Measurements from ENCODE around the gene EHMT1. TPM values are rescaled to one million over a fixed set of nuclear protein-coding genes. Genes with fewer than 3 reads are reported as not detected.

Gene EHMT1
- total RNA-seq, 6 experiments from 2014 or later: 41.0 to 116 (median 46.9) TPM

- no peaks in the 10 kb centered on the region for H3K9me3 Mint-ChIP-seq
- DNase-seq: peak; percentile 38
Observed at GRCh38 chr9:137607141-137607857, 11.5 kb upstream of the EHMT1 start.

GRCh38 chr9:137610944-137611343, 7.9 kb upstream of the EHMT1 start:
- Mint-ChIP-seq H3K4me3 (no peak overlapping the region), H3K9me3 (no peaks in the 10 kb centered on the region), H3K36me3 (ENCODE audit: low read depth) (peaks cover 3% of the 10 kb centered on the region; the same call in 1 of the 2 replicates), H3K27ac (peak overlapping the region; percentile 93), H3K4me1 (ENCODE audit: low read depth) (peaks cover 37% of the 10 kb centered on the region), H3K27me3 (ENCODE audit: insufficient read depth) (peaks cover 3% of the 10 kb centered on the region; the same call in 1 of the 2 replicates)
- TF ChIP-seq, protein P1, sequence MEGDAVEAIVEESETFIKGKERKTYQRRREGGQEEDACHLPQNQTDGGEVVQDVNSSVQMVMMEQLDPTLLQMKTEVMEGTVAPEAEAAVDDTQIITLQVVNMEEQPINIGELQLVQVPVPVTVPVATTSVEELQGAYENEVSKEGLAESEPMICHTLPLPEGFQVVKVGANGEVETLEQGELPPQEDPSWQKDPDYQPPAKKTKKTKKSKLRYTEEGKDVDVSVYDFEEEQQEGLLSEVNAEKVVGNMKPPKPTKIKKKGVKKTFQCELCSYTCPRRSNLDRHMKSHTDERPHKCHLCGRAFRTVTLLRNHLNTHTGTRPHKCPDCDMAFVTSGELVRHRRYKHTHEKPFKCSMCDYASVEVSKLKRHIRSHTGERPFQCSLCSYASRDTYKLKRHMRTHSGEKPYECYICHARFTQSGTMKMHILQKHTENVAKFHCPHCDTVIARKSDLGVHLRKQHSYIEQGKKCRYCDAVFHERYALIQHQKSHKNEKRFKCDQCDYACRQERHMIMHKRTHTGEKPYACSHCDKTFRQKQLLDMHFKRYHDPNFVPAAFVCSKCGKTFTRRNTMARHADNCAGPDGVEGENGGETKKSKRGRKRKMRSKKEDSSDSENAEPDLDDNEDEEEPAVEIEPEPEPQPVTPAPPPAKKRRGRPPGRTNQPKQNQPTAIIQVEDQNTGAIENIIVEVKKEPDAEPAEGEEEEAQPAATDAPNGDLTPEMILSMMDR (IDR thresholded peaks at IDR 0.05): no peak
- DNase-seq: no peak

More at GRCh38 chr9:137607141-137607857, 11.5 kb upstream of the EHMT1 start:
- H3K36me3 Mint-ChIP-seq (ENCODE audit: low read depth): no peaks in the 10 kb centered on the region
- peaks cover 25% of the 10 kb centered on the region for H3K4me1 Mint-ChIP-seq (ENCODE audit: low read depth)
- H3K4me3 Mint-ChIP-seq: peak overlapping the region; percentile 82
- peak overlapping the region; percentile 13 for H3K27ac Mint-ChIP-seq
- TF ChIP-seq, protein P1 (IDR thresholded peaks at IDR 0.05): no peak
- peaks cover 5% of the 10 kb centered on the region for H3K27me3 Mint-ChIP-seq (ENCODE audit: insufficient read depth)

DNA sequence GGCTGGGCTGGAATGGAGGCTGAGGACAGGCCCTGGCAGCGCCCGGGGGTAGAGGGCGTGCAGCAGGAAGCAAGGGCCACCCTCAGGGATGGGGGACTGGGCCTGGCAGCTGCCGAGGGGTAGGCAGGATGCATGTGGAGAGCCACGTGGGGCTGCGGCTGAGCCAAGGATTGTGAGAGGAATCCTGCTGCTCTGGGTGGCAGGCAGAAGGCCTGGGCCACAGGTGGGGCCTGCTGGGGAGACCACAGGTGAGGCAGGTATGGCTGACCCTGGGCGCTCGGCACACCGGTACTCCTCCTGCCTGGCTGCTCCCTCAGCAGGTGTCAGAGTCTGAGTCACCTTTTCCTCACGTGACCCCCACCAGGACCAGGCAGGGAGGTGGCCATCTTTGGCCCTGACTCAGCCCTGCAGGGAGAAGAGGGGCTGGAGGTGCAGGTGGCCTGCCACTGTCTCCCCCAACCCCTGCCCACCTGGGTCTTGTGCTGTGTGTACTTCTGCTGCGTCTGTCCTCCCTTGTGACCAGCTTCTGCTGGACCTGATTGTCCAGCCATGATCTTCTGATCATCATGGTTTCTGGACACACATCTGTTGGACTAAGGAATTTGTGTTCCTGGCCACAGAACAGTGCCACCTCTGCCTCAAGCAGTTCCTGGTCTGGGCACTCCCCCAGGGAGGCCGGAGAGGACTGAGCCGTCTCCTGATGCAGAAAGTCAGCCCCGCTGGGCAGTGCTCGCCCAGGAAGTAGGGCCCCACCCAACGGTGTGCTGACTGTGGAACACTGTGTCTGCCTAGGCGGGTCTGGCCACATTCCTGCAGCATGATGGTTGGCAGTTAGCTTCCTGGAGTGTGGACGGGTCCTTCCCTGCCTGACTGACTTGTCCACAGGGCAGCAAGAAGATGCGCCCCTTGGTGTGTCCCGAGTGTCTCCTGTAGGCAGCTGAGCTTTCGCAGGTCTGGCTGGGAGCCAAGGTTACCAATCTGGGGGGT, 6.9 kb upstream of the EHMT1 start:
- Mint-ChIP-seq H3K4me1 (ENCODE audit: low read depth) (peaks cover 34% of the 10 kb centered on the region), H3K27me3 (ENCODE audit: insufficient read depth) (peaks cover 3% of the 10 kb centered on the region; the same call in 1 of the 2 replicates), H3K36me3 (ENCODE audit: low read depth) (peaks cover 3% of the 10 kb centered on the region; the same call in 1 of the 2 replicates)

DNA sequence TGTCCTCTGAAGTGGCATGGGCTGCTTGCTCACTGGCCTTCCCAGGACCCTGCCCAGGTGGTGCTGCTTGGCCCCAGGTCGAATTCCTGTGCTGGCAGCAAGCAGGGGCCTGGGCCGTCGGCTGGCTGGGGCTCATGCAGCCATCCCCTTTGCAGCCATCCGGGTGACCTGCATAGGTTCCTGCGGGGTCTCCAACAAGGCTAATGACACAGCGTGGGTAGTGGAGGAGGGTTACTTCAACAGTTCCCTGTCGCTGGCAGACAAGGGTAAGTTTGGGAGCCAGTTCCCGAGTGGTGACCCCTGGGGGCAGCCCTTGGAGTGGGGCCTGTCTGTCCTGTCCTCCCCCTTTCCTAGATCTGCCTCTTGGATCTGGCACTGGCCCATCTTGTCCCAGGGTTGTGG, 6.1 kb upstream of the EHMT1 start:
- DNase-seq: no peak
- peak overlapping the region; percentile 93 for H3K27ac Mint-ChIP-seq
- H3K36me3 Mint-ChIP-seq (ENCODE audit: low read depth): peaks cover 9% of the 10 kb centered on the region
- H3K4me1 Mint-ChIP-seq (ENCODE audit: low read depth): peaks cover 33% of the 10 kb centered on the region
- peak overlapping the region; percentile 13; the same call in 1 of the 2 replicates for H3K4me3 Mint-ChIP-seq
- H3K27me3 Mint-ChIP-seq (ENCODE audit: insufficient read depth): peaks cover 5% of the 10 kb centered on the region
- H3K9me3 Mint-ChIP-seq: no peaks in the 10 kb centered on the region
- TF ChIP-seq, protein P1 (IDR thresholded peaks at IDR 0.05): no peak

More for the DNA sequence above, 6.9 kb upstream of the EHMT1 start:
- peak; percentile 81 for DNase-seq
- H3K9me3 Mint-ChIP-seq: no peaks in the 10 kb centered on the region
- peak overlapping the region; percentile 93 for H3K27ac Mint-ChIP-seq
- TF ChIP-seq, protein P1 (IDR thresholded peaks at IDR 0.05): no peak
- H3K4me3 Mint-ChIP-seq: peak overlapping the region; percentile 60

DNA sequence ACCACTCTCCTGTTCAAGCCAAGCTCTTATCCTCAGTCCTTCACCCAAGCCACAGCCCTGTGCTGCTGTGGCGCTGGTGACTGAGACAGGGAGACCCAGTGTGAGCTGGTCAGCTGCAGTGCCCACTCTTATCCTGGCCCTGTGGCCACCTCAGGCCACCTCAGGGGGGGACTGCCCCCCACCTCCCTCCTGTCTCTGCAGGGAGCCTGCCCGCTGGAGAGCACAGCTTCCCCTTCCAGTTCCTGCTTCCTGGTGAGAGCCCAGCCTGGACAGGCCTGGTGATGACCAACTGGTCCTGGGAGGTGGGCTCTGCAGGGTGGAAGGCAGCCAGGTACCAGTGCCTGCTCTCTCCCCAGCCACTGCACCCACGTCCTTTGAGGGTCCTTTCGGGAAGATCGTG, 5.5 kb upstream of the EHMT1 start:
- peaks cover 5% of the 10 kb centered on the region for H3K27me3 Mint-ChIP-seq (ENCODE audit: insufficient read depth)
- H3K27ac Mint-ChIP-seq: peak overlapping the region; percentile 93
- TF ChIP-seq, protein P1 (IDR thresholded peaks at IDR 0.05): no peak
- DNase-seq: no peak
- H3K9me3 Mint-ChIP-seq: no peaks in the 10 kb centered on the region
- peaks cover 12% of the 10 kb centered on the region for H3K36me3 Mint-ChIP-seq (ENCODE audit: low read depth)
- H3K4me1 Mint-ChIP-seq (ENCODE audit: low read depth): peaks cover 36% of the 10 kb centered on the region
- peak overlapping the region; percentile 13; the same call in 1 of the 2 replicates for H3K4me3 Mint-ChIP-seq

Data from HFFc6 (cell line).